ENCODE results near the gene THBS2.

- TF ChIP-seq CTCF (conservative IDR thresholded peaks at IDR 0.05; ENCODE audit: low read length) (no peak), EZH2phosphoT487 (IDR thresholded peaks at IDR 0.05; ENCODE audit: borderline replicate concordance, low read depth, low read length) (no peak)
Measured at GRCh38 chr6:169252505-169253189, 999 bp downstream of the THBS2 start.

Data from OCI-LY7 (cell line).